GM12878 (cell line): Measurements from ENCODE around the gene TLCD2. TPM values are rescaled to one million over a fixed set of nuclear protein-coding genes. Genes with fewer than 3 reads are reported as not detected.
A peak's percentile ranks its signal among the peaks of the same experiment; 100 is the strongest.

Source experiments
- ATAC-seq: fragments of 200-7000 bp; cut with Tn5 transposase; 3 replicates; pipeline ENCODE4 v1.9.1; 2020; ENCODE audit warnings: mild to moderate bottlenecking, moderate library complexity
- BruUV-seq: library from RNA; stranded (reverse); fragments of 400-500 nt; replicated peaks from 2 replicates; lab custom pipeline; 2021; lab: Mats Ljungman, UMichigan
- CTCF ChIA-PET: fragments of 300-600 bp; sonication (Branson Sonifier 250); formaldehyde crosslinking; extraction: SDS; loops from one replicate; lab custom pipeline; 2021; ENCODE audit warnings: inconsistent platforms; lab: Yijun Ruan, JAX
- POLR2A ChIA-PET: fragments of 350-600 bp; formaldehyde crosslinking; extraction: SDS; loops from one replicate; lab custom pipeline; 2021; ENCODE audit warnings: inconsistent platforms; lab: Charles Lee
- RAD21 ChIA-PET: fragments of 300-600 bp; sonication (Branson Sonifier 250); formaldehyde crosslinking; loops from one replicate; lab custom pipeline; 2023; ENCODE audit warnings: antibody characterized with exemption; ENCODE audit not compliant: unreplicated experiment; lab: Charles Lee
- SMC1A ChIA-PET: fragments of 300-600 bp; sonication (Branson Sonifier 250); formaldehyde crosslinking; loops from one replicate; lab custom pipeline; 2023; ENCODE audit not compliant: unreplicated experiment, uncharacterized antibody; lab: Charles Lee
- DNase-seq: peaks from one replicate; pipeline ENCODE4 v3.0.0-alpha.2; 2011; ENCODE audit warnings: low read depth, low spot score
- FAIRE-seq: peaks from 3 replicates; lab custom pipeline; 2011; peaks lifted over from hg19 to GRCh38; lab: Jason Lieb, UNC
- H2AFZ ChIP-seq: 2 replicates; pipeline ENCODE4 v1.6.0; 2011; ENCODE audit warnings: low read depth, low read length, control low read depth; ENCODE audit not compliant: control insufficient read depth
- H3K27ac ChIP-seq: 2 replicates; pipeline ENCODE4 v1.5.1; 2011; ENCODE audit warnings: control low read depth; ENCODE audit not compliant: control insufficient read depth, insufficient read depth
- H3K27me3 ChIP-seq, 2 experiments: replicated peaks in 1 of 2; 2 replicates each; pipeline versions ENCODE4 v1.6.0 to v1.6.1; 2011; ENCODE audit warnings: low read length in 1 of 2; ENCODE audit not compliant: control insufficient read depth in 2 of 2, insufficient read depth in 2 of 2
- H3K36me3 ChIP-seq, 2 experiments: 2 replicates each; pipeline ENCODE4 v1.5.1; 2011; ENCODE audit warnings: low read length in 1 of 2; ENCODE audit not compliant: control insufficient read depth in 2 of 2, insufficient read depth in 2 of 2
- H3K4me1 ChIP-seq: 2 replicates; pipeline ENCODE4 v1.6.1; 2011; ENCODE audit warnings: mild to moderate bottlenecking, low read length, moderate library complexity, mixed read lengths; ENCODE audit not compliant: control insufficient read depth, insufficient read depth
- H3K4me2 ChIP-seq: 2 replicates; pipeline ENCODE4 v1.6.0; 2011; ENCODE audit warnings: control low read depth; ENCODE audit not compliant: control insufficient read depth, insufficient read depth
- H3K4me3 ChIP-seq: fragments of 200-600 bp; sonication (generic); 2 replicates; pipeline ENCODE4 v1.5.1; 2016
- H3K79me2 ChIP-seq: 2 replicates; pipeline ENCODE4 v1.6.0; 2011; ENCODE audit warnings: low read length; ENCODE audit not compliant: control insufficient read depth, insufficient read depth
- H3K9ac ChIP-seq: 2 replicates; pipeline ENCODE4 v1.8.0; 2011; ENCODE audit warnings: low read length, control low read depth, mixed read lengths; ENCODE audit not compliant: control insufficient read depth, insufficient read depth
- H3K9me3 ChIP-seq: replicated peaks from 3 replicates; pipeline ENCODE4 v1.5.1; 2011; ENCODE audit warnings: mild to moderate bottlenecking, low read length; ENCODE audit not compliant: control insufficient read depth, insufficient read depth
- H4K20me1 ChIP-seq: 2 replicates; pipeline ENCODE4 v1.6.0; 2011; ENCODE audit not compliant: control insufficient read depth, insufficient read depth
- E2F8 ChIP-seq: fragments of 450-650 bp; IDR thresholded peaks from 2 replicates; pipeline ENCODE4 v1.6.1; 2018; ENCODE audit warnings: mild to moderate bottlenecking, low read depth, moderate library complexity; ENCODE audit not compliant: partially characterized antibody
- EP300 ChIP-seq, 2 experiments: fragments of 150-350 bp in 1 of 2; IDR thresholded peaks; 2 replicates each; pipeline ENCODE4 v1.6.1; 2011 to 2012; ENCODE audit warnings: low read depth in 2 of 2, low read length in 2 of 2, borderline replicate concordance in 1 of 2, improper control_type of control experiment in 1 of 2, inconsistent platforms in 1 of 2; ENCODE audit not compliant: control insufficient read depth in 1 of 2
- MTA3 ChIP-seq: IDR thresholded peaks from 2 replicates; pipeline ENCODE4 v1.6.1; 2012; ENCODE audit warnings: low read length, inconsistent platforms, borderline replicate concordance
- MYB ChIP-seq: fragments of 150-350 bp; IDR thresholded peaks from 2 replicates; pipeline ENCODE4 v1.6.1; 2014; ENCODE audit warnings: mild to moderate bottlenecking, low read depth, low read length, borderline replicate concordance
- PAX8 ChIP-seq: fragments of 450-650 bp; IDR thresholded peaks from 2 replicates; pipeline ENCODE4 v1.6.1; 2017; ENCODE audit warnings: mild to moderate bottlenecking, moderate library complexity
- PBX3 ChIP-seq: IDR thresholded peaks from 2 replicates; pipeline ENCODE4 v1.6.1; 2011; ENCODE audit warnings: mild to moderate bottlenecking, low read depth, low read length, moderate library complexity; ENCODE audit not compliant: insufficient replicate concordance
- POLR2A ChIP-seq: IDR thresholded peaks from 2 replicates; pipeline ENCODE4 v1.6.1; 2011; ENCODE audit warnings: low read depth, mild to moderate bottlenecking, low read length
- POLR2AphosphoS5 ChIP-seq: IDR thresholded peaks from 2 replicates; pipeline ENCODE4 v1.6.1; 2011; ENCODE audit warnings: mild to moderate bottlenecking, low read length, inconsistent platforms
- SMAD1 ChIP-seq: fragments of 450-650 bp; IDR thresholded peaks from 2 replicates; pipeline ENCODE4 v1.6.1; 2018; ENCODE audit warnings: mild to moderate bottlenecking, low read depth; ENCODE audit not compliant: partially characterized antibody
- SRF ChIP-seq, 2 experiments: IDR thresholded peaks; 2 replicates each; pipeline ENCODE4 v1.6.1; 2011; ENCODE audit warnings: low read depth in 2 of 2, low read length in 2 of 2, mild to moderate bottlenecking in 1 of 2, moderate library complexity in 1 of 2
- STAT1 ChIP-seq: fragments of 450-650 bp; conservative IDR thresholded peaks from 2 replicates; pipeline ENCODE4 v1.6.1; 2014; ENCODE audit warnings: antibody characterized with exemption, mild to moderate bottlenecking
- TBL1XR1 ChIP-seq: IDR thresholded peaks from 2 replicates; pipeline ENCODE4 v1.6.1; 2012; ENCODE audit warnings: low read depth, low read length, improper control_type of control experiment
- YBX1 ChIP-seq: fragments of 450-650 bp; IDR thresholded peaks from 2 replicates; pipeline ENCODE4 v1.6.1; 2016; ENCODE audit warnings: antibody characterized with exemption
- WGBS: methylation state at CpG from one replicate; pipeline ENCODE4 v1.1.6; 2016; ENCODE audit warnings: low lambda C conversion rate; ENCODE audit not compliant: insufficient replicate concordance, insufficient coverage; ENCODE audit errors: missing lambda C conversion rate; 5-methylcytosine and 5-hydroxymethylcytosine counted together
- in situ Hi-C: fragments of 300-500 bp; cut with MboI; formaldehyde crosslinking; loops from 9 replicates; pipeline ENCODE4 v1.14.3; 2018; ENCODE audit warnings: mixed read lengths
- intact Hi-C: fragments of 100-400 bp; cut with micrococcal nuclease; formaldehyde crosslinking; loops from one replicate; pipeline ENCODE4 v1.14.2; 2022; ENCODE audit not compliant: unreplicated experiment
- polyA plus RNA-seq, 11 experiments: library from polyadenylated mRNA; depleted of rRNA in 4 of 11; unstranded in 6 of 11; stranded (reverse) in 5 of 11; fragments of >200 nt; fragmentation: Nextera tagmentation in 4 of 11; fragmentation: Illumina TruSeq in 1 of 11; extraction: Ambion mirVana in 4 of 11; extraction: Trizol in 1 of 11; gene quantifications; 1 replicate in 1 of 11; 2 replicates in 10 of 11; pipeline versions ENCODE4 v1.2.1 to v1.2.3, GENCODE V29; 2011 to 2016; ENCODE audit warnings: inconsistent platforms in 2 of 11, missing spikeins in 2 of 11, low read depth in 1 of 11
- total RNA-seq, 4 experiments: library from RNA; depleted of rRNA in 3 of 4; stranded (reverse); fragments of >200 nt in 3 of 4; fragmentation: Illumina TruSeq in 1 of 4; extraction: Trizol in 1 of 4; gene quantifications; 2 replicates each; pipeline versions ENCODE4 v1.2.1 to v1.2.3, GENCODE V29; 2013 to 2021

Gene TLCD2
- total and polyA plus RNA-seq, 10 of the 15 experiments (the other 5 are each of a cell fraction or from before 2014, with no cell fraction given): 0.02 to 0.15 (median 0.05) TPM; not detected in 2

DNA sequence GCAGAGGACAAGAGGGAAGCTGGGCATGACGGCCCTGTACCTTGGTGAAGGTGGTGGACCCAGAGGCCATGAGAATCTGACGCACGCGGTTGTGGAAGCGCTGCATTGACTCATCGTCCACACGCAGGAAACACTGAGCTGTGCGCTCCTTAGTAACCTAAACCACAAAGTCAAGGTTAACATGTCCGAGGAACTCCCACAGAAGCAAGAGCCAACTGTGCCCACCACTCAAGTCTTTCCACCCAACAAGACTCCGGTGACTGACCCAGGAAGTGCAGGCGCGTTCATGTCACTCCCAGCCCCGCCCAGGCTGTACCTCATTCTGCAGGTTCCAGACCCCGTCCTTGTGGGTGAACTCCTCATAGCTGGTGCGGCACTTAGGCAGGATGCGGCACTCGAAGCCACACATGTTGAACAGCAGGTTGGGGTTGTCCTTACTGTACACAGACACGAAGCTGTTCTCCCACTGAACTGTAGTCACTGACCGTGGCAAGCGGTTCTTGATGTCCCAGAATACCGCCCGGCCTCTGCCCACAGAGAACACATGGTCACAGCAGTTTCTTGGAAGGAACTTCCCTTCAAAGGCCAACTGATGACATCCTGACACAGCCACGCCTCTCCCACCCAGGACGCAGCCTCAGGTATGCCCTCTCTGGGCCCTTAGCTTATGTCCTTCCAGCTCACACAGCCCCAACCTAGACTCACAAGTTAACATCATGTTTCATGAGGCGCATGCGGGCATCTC, 37.0 kb downstream of the TLCD2 start:
- H3K27me3 ChIP-seq: no peaks in the 10 kb centered on the region
- TF ChIP-seq E2F8 (no peak), TBL1XR1 (no peak), POLR2A (peak; percentile 66), MTA3 (no peak), PBX3 (no peak), YBX1 (no peak), MYB (no peak), SMAD1 (no peak), EP300 (IDR thresholded peaks at IDR 0.05; ENCODE audit: borderline replicate concordance in 1 of 2, control insufficient read depth in 1 of 2, low read depth in 2 of 2, low read length in 2 of 2) (no peak), SRF (IDR thresholded peaks at IDR 0.05; ENCODE audit: low read depth in 2 of 2, low read length in 2 of 2) (no peak), PAX8 (no peak), POLR2AphosphoS5 (peak; percentile 67), STAT1 (no peak)
- H4K20me1 ChIP-seq: 0 out of 2 replicates have a peak, but pooled peaks cover 5% of the 10 kb centered on the region
- H3K79me2 ChIP-seq: no peaks in the 10 kb centered on the region; the same call in 1 of the 2 replicates
- in situ Hi-C loops: no loop called here
- no peak overlapping the region for H3K9ac ChIP-seq
- no peak for FAIRE-seq
- no peaks in the 10 kb centered on the region for H3K4me1 ChIP-seq
- no peak overlapping the region for H3K4me3 ChIP-seq
- intact Hi-C loops: no loop called here
- no peak overlapping the region for H2AFZ ChIP-seq
- no peak for ATAC-seq
- no peaks in the 10 kb centered on the region for H3K9me3 ChIP-seq
- DNase-seq: no peak
- RAD21 ChIA-PET: interaction anchor here (1.4 kb wide), 1 partner anchor 99 kb away, joined by 3 read pairs; no protein-coding TSS in a partner anchor
- peaks cover 40 to 56% of the 10 kb centered on the region in 2 experiments for H3K36me3 ChIP-seq
- SMC1A ChIA-PET: interaction anchor here (0.7 kb wide), 1 partner anchor 10 kb away, joined by 3 read pairs; no protein-coding TSS in a partner anchor
- no peak overlapping the region for H3K4me2 ChIP-seq
- CTCF ChIA-PET: interaction anchor here (0.6 kb wide), 1 partner anchor 40 kb away, joined by 3 read pairs; no protein-coding TSS in a partner anchor
- H3K27ac ChIP-seq: no peak overlapping the region
- BruUV-seq: TSS peak; percentile 19
- POLR2A ChIA-PET: interaction anchor here (1.3 kb wide), 1 partner anchor 110 kb away, joined by 3 read pairs; no protein-coding TSS in a partner anchor
- WGBS: 98% methylated on average over 26 of the region's 26 CpGs
